ENCODE data around the gene CNTROB. TPM values are rescaled to one million over a fixed set of nuclear protein-coding genes. Genes with fewer than 3 reads are reported as not detected.

The CNTROB gene
- total RNA-seq, 3 donors from 2014 or later: 23.7 to 34.5 (median 31.4) TPM

- TF ChIP-seq, protein P1, sequence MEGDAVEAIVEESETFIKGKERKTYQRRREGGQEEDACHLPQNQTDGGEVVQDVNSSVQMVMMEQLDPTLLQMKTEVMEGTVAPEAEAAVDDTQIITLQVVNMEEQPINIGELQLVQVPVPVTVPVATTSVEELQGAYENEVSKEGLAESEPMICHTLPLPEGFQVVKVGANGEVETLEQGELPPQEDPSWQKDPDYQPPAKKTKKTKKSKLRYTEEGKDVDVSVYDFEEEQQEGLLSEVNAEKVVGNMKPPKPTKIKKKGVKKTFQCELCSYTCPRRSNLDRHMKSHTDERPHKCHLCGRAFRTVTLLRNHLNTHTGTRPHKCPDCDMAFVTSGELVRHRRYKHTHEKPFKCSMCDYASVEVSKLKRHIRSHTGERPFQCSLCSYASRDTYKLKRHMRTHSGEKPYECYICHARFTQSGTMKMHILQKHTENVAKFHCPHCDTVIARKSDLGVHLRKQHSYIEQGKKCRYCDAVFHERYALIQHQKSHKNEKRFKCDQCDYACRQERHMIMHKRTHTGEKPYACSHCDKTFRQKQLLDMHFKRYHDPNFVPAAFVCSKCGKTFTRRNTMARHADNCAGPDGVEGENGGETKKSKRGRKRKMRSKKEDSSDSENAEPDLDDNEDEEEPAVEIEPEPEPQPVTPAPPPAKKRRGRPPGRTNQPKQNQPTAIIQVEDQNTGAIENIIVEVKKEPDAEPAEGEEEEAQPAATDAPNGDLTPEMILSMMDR (IDR thresholded peaks at IDR 0.05): no peak
- no peaks in the 10 kb centered on the region for H3K9me3 ChIP-seq
- DNase-seq: no peak
- H3K4me3 ChIP-seq: no peak overlapping the region
- intact Hi-C loops (cut with DNase I, micrococcal nuclease): no loop called here
- ATAC-seq: no peak
- peaks cover 9% of the 10 kb centered on the region for H3K36me3 ChIP-seq (ENCODE audit: low read depth)
- no peaks in the 10 kb centered on the region for H3K4me1 ChIP-seq (ENCODE audit: low read depth)
Measured at GRCh38 chr17:7940743-7941142, 8.7 kb downstream of the CNTROB start.

DNA sequence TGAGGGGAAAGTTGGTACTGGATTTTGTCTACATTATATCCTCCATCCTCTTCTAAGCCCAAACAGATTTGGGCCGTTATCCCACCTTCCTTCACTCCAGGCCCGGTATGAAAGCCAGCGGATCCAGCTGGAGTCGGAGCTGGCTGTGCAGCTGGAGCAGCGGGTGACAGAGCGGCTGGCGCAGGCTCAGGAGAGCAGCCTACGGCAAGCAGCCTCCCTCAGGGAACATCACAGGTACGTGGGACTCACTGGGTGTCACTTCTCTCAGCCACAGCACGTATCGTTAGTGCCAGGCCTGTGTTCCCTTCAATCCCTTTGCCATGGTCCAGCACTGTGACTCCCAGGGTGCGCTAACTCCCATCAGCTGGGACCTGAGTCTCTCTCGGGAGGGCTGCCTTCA, 11.3 kb downstream of the CNTROB start:
- Histone ChIP-seq H3K9me3 (no peaks in the 10 kb centered on the region), H3K36me3 (ENCODE audit: low read depth) (peaks cover 9% of the 10 kb centered on the region), H3K4me1 (ENCODE audit: low read depth) (no peaks in the 10 kb centered on the region), H3K4me3 (no peak overlapping the region)
- TF ChIP-seq, protein P1 (IDR thresholded peaks at IDR 0.05): no peak
- intact Hi-C loops (cut with DNase I, micrococcal nuclease): no loop called here
- DNase-seq (no peak), ATAC-seq (no peak)

DNA sequence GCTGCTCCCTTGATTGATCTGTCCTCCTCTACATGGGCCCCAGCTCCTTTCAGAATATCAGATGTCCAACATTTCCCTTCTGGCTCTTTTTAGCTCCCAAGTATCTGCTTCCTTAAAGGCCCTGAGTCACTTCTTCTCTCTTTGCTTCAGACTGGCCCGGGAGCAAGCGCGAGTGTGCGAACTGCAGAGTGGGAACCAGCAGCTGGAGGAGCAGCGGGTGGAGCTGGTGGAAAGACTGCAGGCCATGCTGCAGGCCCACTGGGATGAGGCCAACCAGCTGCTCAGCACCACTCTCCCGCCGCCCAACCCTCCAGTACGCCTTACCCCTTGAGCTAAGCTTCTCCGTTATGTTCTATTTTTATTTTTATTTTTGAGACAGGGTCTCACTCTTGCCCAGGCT, 12.3 kb downstream of the CNTROB start:
- intact Hi-C loops (cut with DNase I, micrococcal nuclease): no loop called here
- H3K36me3 ChIP-seq (ENCODE audit: low read depth): peaks cover 9% of the 10 kb centered on the region
- H3K9me3 ChIP-seq: no peaks in the 10 kb centered on the region
- TF ChIP-seq, protein P1 (IDR thresholded peaks at IDR 0.05): no peak
- ATAC-seq (no peak), DNase-seq (no peak)
- no peak overlapping the region for H3K4me3 ChIP-seq
- H3K4me1 ChIP-seq (ENCODE audit: low read depth): no peaks in the 10 kb centered on the region

DNA sequence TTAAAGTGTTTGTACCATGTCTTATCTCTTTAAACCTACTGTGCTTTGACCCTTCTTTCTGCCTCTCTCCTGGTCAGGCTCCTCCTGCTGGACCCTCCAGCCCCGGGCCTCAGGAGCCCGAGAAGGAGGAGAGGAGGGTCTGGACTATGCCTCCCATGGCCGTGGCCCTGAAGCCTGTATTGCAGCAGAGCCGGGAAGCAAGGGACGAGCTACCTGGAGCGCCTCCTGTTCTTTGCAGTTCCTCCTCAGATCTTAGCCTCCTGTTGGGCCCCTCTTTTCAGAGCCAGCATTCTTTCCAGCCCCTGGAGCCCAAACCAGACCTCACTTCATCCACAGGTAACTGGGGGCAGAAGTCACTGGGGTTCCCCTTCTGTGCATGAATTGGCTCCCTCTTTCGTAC, 13.6 kb downstream of the CNTROB start:
- intact Hi-C loops (cut with DNase I, micrococcal nuclease): no loop called here
- DNase-seq (no peak), ATAC-seq (no peak)
- Histone ChIP-seq H3K4me3 (no peak overlapping the region), H3K9me3 (no peaks in the 10 kb centered on the region), H3K4me1 (ENCODE audit: low read depth) (no peaks in the 10 kb centered on the region), H3K36me3 (ENCODE audit: low read depth) (peaks cover 9% of the 10 kb centered on the region)
- TF ChIP-seq, protein P1 (IDR thresholded peaks at IDR 0.05): no peak

GRCh38 chr17:7946441-7946840, 14.4 kb downstream of the CNTROB start:
- TF ChIP-seq, protein P1 (IDR thresholded peaks at IDR 0.05): no peak
- Histone ChIP-seq H3K9me3 (no peaks in the 10 kb centered on the region), H3K4me1 (ENCODE audit: low read depth) (no peaks in the 10 kb centered on the region), H3K4me3 (no peak overlapping the region), H3K36me3 (ENCODE audit: low read depth) (peaks cover 9% of the 10 kb centered on the region)
- DNase-seq: no peak
- ATAC-seq: no peak
- intact Hi-C loops (cut with DNase I, micrococcal nuclease): no loop called here

GRCh38 chr17:7947651-7948050, 15.6 kb downstream of the CNTROB start:
- no peaks in the 10 kb centered on the region for H3K9me3 ChIP-seq
- intact Hi-C loops (cut with DNase I, micrococcal nuclease): no loop called here
- no peak overlapping the region for H3K4me3 ChIP-seq
- no peak for ATAC-seq
- no peaks in the 10 kb centered on the region for H3K4me1 ChIP-seq (ENCODE audit: low read depth)
- H3K36me3 ChIP-seq (ENCODE audit: low read depth): peaks cover 9% of the 10 kb centered on the region
- TF ChIP-seq, protein P1 (IDR thresholded peaks at IDR 0.05): no peak
- DNase-seq: no peak

Data from mucosa of descending colon (tissue), 3 donors.